ENCODE results near the gene GALNT15.

DNA sequence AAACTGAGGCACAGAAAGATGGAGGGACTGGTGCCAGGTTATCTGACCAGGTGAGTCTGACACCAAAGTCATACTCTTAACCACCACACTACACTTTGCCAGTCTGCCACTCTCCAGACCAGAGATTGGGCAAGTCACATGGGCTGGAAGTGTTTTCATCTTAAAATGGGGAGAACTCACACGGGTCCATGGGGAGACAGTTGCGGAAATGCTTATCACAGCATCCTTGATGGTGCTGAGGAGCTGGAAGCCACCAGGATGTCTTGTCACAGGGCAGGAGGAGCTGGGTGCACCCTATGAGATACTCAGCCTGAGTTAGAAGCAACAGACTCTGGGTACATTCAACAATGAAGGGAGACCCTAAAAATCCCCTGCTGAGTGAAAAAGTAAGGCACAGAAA is 4.8 kb downstream of the GALNT15 start:
- TF ChIP-seq, protein P1, sequence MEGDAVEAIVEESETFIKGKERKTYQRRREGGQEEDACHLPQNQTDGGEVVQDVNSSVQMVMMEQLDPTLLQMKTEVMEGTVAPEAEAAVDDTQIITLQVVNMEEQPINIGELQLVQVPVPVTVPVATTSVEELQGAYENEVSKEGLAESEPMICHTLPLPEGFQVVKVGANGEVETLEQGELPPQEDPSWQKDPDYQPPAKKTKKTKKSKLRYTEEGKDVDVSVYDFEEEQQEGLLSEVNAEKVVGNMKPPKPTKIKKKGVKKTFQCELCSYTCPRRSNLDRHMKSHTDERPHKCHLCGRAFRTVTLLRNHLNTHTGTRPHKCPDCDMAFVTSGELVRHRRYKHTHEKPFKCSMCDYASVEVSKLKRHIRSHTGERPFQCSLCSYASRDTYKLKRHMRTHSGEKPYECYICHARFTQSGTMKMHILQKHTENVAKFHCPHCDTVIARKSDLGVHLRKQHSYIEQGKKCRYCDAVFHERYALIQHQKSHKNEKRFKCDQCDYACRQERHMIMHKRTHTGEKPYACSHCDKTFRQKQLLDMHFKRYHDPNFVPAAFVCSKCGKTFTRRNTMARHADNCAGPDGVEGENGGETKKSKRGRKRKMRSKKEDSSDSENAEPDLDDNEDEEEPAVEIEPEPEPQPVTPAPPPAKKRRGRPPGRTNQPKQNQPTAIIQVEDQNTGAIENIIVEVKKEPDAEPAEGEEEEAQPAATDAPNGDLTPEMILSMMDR (IDR thresholded peaks at IDR 0.05): no peak
- TF ChIP-seq POLR2A (IDR thresholded peaks at IDR 0.05): no peak
